Neural progenitor cell (in vitro differentiated cells): ENCODE data around the gene KRTAP9-7. TPM values are rescaled to one million over a fixed set of nuclear protein-coding genes. Genes with fewer than 3 reads are reported as not detected.
"Not testable (repeated sequence)": the region's sequence is repeated elsewhere in the genome, so short reads cannot be mapped to it uniquely, and the experiment has no call there.

ENCODE experiments used
- DNase-seq: peaks from one replicate; pipeline ENCODE4 v3.0.0-alpha.2; 2016; ENCODE audit warnings: low spot score
- H2AFZ ChIP-seq: fragments of 200-600 bp; sonication (generic); replicated peaks from 2 replicates; pipeline ENCODE4 v1.6.1; 2016; ENCODE audit warnings: antibody characterized with exemption
- H3F3A ChIP-seq: fragments of 200-600 bp; sonication (generic); 2 replicates; pipeline ENCODE4 v1.6.1; 2016; ENCODE audit warnings: antibody characterized with exemption, low read depth
- H3K27ac ChIP-seq: fragments of 200-600 bp; sonication (generic); 2 replicates; pipeline ENCODE4 v1.5.1; 2016; ENCODE audit warnings: mild to moderate bottlenecking
- H3K27me3 ChIP-seq: fragments of 200-600 bp; sonication (generic); 2 replicates; pipeline ENCODE4 v1.6.1; 2016; ENCODE audit warnings: mild to moderate bottlenecking, moderate library complexity
- H3K36me3 ChIP-seq: fragments of 200-600 bp; sonication (generic); 2 replicates; pipeline ENCODE4 v1.5.1; 2016
- H3K4me1 ChIP-seq: fragments of 200-600 bp; sonication (generic); 2 replicates; pipeline ENCODE4 v1.6.1; 2016; ENCODE audit warnings: mixed run types
- H3K4me2 ChIP-seq: fragments of 200-600 bp; sonication (generic); 2 replicates; pipeline ENCODE4 v1.6.1; 2016
- H3K4me3 ChIP-seq: fragments of 200-600 bp; sonication (generic); 2 replicates; pipeline ENCODE4 v1.5.1; 2016
- H3K79me2 ChIP-seq: fragments of 200-600 bp; sonication (generic); 2 replicates; pipeline ENCODE4 v1.6.1; 2016; ENCODE audit warnings: low read depth
- H3K9ac ChIP-seq: fragments of 200-600 bp; sonication (generic); 2 replicates; pipeline ENCODE4 v1.6.1; 2016
- H3K9me3 ChIP-seq: fragments of 200-600 bp; sonication (generic); 2 replicates; pipeline ENCODE4 v1.5.1; 2016; ENCODE audit warnings: low read depth
- H4K20me1 ChIP-seq: fragments of 200-600 bp; sonication (generic); 2 replicates; pipeline ENCODE4 v1.6.1; 2016; ENCODE audit warnings: low read depth
- H3K27ac Mint-ChIP-seq: 3 replicates; pipeline ENCODE4 v1.8.0; 2021; ENCODE audit warnings: mixed read lengths
- H3K27me3 Mint-ChIP-seq: 2 replicates; pipeline ENCODE4 v1.8.0; 2022; ENCODE audit warnings: low read depth, mild to moderate bottlenecking, inconsistent platforms, moderate library complexity, mixed read lengths; ENCODE audit not compliant: insufficient read depth
- H3K36me3 Mint-ChIP-seq: 3 replicates; pipeline ENCODE4 v1.8.0; 2021; ENCODE audit warnings: mixed read lengths
- H3K4me1 Mint-ChIP-seq: 3 replicates; pipeline ENCODE4 v1.8.0; 2021; ENCODE audit warnings: mixed read lengths
- H3K4me3 Mint-ChIP-seq: 3 replicates; pipeline ENCODE4 v1.8.0; 2021; ENCODE audit warnings: mild to moderate bottlenecking, moderate library complexity, mixed read lengths
- H3K9me3 Mint-ChIP-seq: 3 replicates; pipeline ENCODE4 v1.8.0; 2020; ENCODE audit warnings: mixed read lengths
- CTCF ChIP-seq: fragments of 200-600 bp; sonication (generic); IDR thresholded peaks from 2 replicates; pipeline ENCODE4 v1.5.1; 2017; ENCODE audit warnings: antibody characterized with exemption, mild to moderate bottlenecking
- EZH2 ChIP-seq: fragments of 200-600 bp; sonication (generic); IDR thresholded peaks from 2 replicates; pipeline ENCODE4 v1.6.1; 2017; ENCODE audit warnings: antibody characterized with exemption, mild to moderate bottlenecking, moderate library complexity
- EZH2phosphoT487 ChIP-seq: fragments of 200-600 bp; sonication (generic); IDR thresholded peaks from 2 replicates; pipeline ENCODE4 v1.6.1; 2017; ENCODE audit warnings: antibody characterized with exemption
- total RNA-seq: library from RNA; depleted of rRNA; stranded (reverse); fragments of >200 nt; gene quantifications from 2 replicates; pipeline ENCODE4 v1.2.3, GENCODE V29; 2015; ENCODE audit warnings: low replicate concordance

The KRTAP9-7 gene
- total RNA-seq, 1 donor from 2014 or later: not detected

- no peaks in the 10 kb centered on the region for H3K79me2 ChIP-seq
- Mint-ChIP-seq H3K36me3 (no peaks in the 10 kb centered on the region), H3K4me3 (no peak overlapping the region)
These were observed 43.8 kb upstream of the KRTAP9-7 start for GRCh38 chr17:41231731-41232130.

GRCh38 chr17:41232399-41233105 is 42.9 kb upstream of the KRTAP9-7 start, which contains the start of gene KRTAP9-3:
TSS of gene KRTAP9-3 (plus strand) at chr17:41232449. CDS start at chr17:41232502, 53 bp downstream.
- H3K36me3 ChIP-seq, H3K4me2 ChIP-seq, H3K27me3 Mint-ChIP-seq, H4K20me1 ChIP-seq, H3F3A ChIP-seq, H3K27me3 ChIP-seq, H3K4me1 Mint-ChIP-seq, H3K4me1 ChIP-seq, H3K27ac Mint-ChIP-seq, H3K9me3 ChIP-seq, H3K4me3 Mint-ChIP-seq, H3K9me3 Mint-ChIP-seq, H3K27ac ChIP-seq, H3K79me2 ChIP-seq, H3K9ac ChIP-seq, H3K36me3 Mint-ChIP-seq, DNase-seq, H3K4me3 ChIP-seq, H2AFZ ChIP-seq: not testable (repeated sequence)

More at GRCh38 chr17:41231731-41232130, 43.8 kb upstream of the KRTAP9-7 start:
- H3K4me2 ChIP-seq: no peak overlapping the region
- no peaks in the 10 kb centered on the region for H3K4me1 Mint-ChIP-seq
- peaks cover 5% of the 10 kb centered on the region for H3K27me3 Mint-ChIP-seq
- no peak for TF ChIP-seq CTCF
- no peak for TF ChIP-seq EZH2
- TF ChIP-seq EZH2phosphoT487: no peak
- H3K4me1 ChIP-seq: no peaks in the 10 kb centered on the region
- no peak overlapping the region for H3K9ac ChIP-seq
- H3K27me3 ChIP-seq: no peaks in the 10 kb centered on the region
- DNase-seq: no peak
- no peaks in the 10 kb centered on the region for H3K36me3 ChIP-seq
- H3K4me3 ChIP-seq: no peak overlapping the region
- H3K27ac Mint-ChIP-seq: no peak overlapping the region
- H3K9me3 Mint-ChIP-seq: no peaks in the 10 kb centered on the region
- no peaks in the 10 kb centered on the region for H3K9me3 ChIP-seq
- H2AFZ ChIP-seq: no peak overlapping the region
- no peaks in the 10 kb centered on the region for H4K20me1 ChIP-seq
- H3K27ac ChIP-seq: no peak overlapping the region
- no peaks in the 10 kb centered on the region for H3F3A ChIP-seq

GRCh38 chr17:41237116-41237515 is 38.4 kb upstream of the KRTAP9-7 start:
- H4K20me1 ChIP-seq, H3K9ac ChIP-seq, H3K4me1 ChIP-seq, H3F3A ChIP-seq, H3K9me3 ChIP-seq, H3K27ac Mint-ChIP-seq, H3K36me3 ChIP-seq, H3K9me3 Mint-ChIP-seq, H3K27ac ChIP-seq, H3K4me1 Mint-ChIP-seq, H3K79me2 ChIP-seq, DNase-seq, H3K4me3 Mint-ChIP-seq, H3K27me3 ChIP-seq, H3K27me3 Mint-ChIP-seq, H3K4me3 ChIP-seq, H3K36me3 Mint-ChIP-seq, H3K4me2 ChIP-seq, H2AFZ ChIP-seq: not testable (repeated sequence)

- H3K27me3 Mint-ChIP-seq, H3K27ac ChIP-seq, H3K27ac Mint-ChIP-seq, DNase-seq, H3K4me3 Mint-ChIP-seq, H3K36me3 ChIP-seq, H3K4me3 ChIP-seq, H3K4me1 Mint-ChIP-seq, H3K4me2 ChIP-seq, H4K20me1 ChIP-seq, H2AFZ ChIP-seq, H3K4me1 ChIP-seq, H3K36me3 Mint-ChIP-seq, H3K27me3 ChIP-seq, H3K9me3 Mint-ChIP-seq, H3K79me2 ChIP-seq, H3F3A ChIP-seq, H3K9me3 ChIP-seq, H3K9ac ChIP-seq: not testable (repeated sequence)
These were observed 37.5 kb upstream of the KRTAP9-7 start, which contains the start of gene KRTAP9-8 for GRCh38 chr17:41237949-41238437. TSS of gene KRTAP9-8 (plus strand) at chr17:41237999. CDS start at chr17:41238052, 53 bp downstream.

- H4K20me1 ChIP-seq, H3K4me3 ChIP-seq, H3K27me3 Mint-ChIP-seq: not testable (repeated sequence)
These were observed 28.3 kb upstream of the KRTAP9-7 start for GRCh38 chr17:41246995-41247787.

GRCh38 chr17:41249637-41250240 is 25.8 kb upstream of the KRTAP9-7 start, which contains the start of gene KRTAP9-4:
TSS of gene KRTAP9-4 (plus strand) at chr17:41249687. CDS start at chr17:41249721, 34 bp downstream.
- not testable (repeated sequence) for H3K4me3 Mint-ChIP-seq, H3K27ac Mint-ChIP-seq, H4K20me1 ChIP-seq, H3K27me3 ChIP-seq, H2AFZ ChIP-seq, H3K36me3 ChIP-seq, H3K4me3 ChIP-seq, H3K4me1 Mint-ChIP-seq, H3K9ac ChIP-seq, H3K4me2 ChIP-seq, H3K79me2 ChIP-seq, DNase-seq, H3K9me3 ChIP-seq, H3K9me3 Mint-ChIP-seq, H3K36me3 Mint-ChIP-seq, H3K4me1 ChIP-seq, H3F3A ChIP-seq, H3K27ac ChIP-seq, H3K27me3 Mint-ChIP-seq

More at GRCh38 chr17:41246995-41247787, 28.3 kb upstream of the KRTAP9-7 start:
- not testable (repeated sequence) for H3K27ac Mint-ChIP-seq, H3K4me1 ChIP-seq, H3K4me2 ChIP-seq, H3K9me3 ChIP-seq, H3F3A ChIP-seq, H3K9me3 Mint-ChIP-seq, H3K27me3 ChIP-seq, H3K9ac ChIP-seq, H3K36me3 Mint-ChIP-seq, H3K4me1 Mint-ChIP-seq, H3K27ac ChIP-seq, H3K4me3 Mint-ChIP-seq, H3K36me3 ChIP-seq, H2AFZ ChIP-seq, H3K79me2 ChIP-seq, DNase-seq
